Suprapubic skin (tissue), 4 donors: ENCODE results near the gene MTA1.

Source experiments
- EP300 ChIP-seq: sonication (generic); formaldehyde crosslinking; IDR thresholded peaks from one replicate; pipeline ENCODE4 v1.6.1; 2017; ENCODE audit warnings: antibody characterized with exemption
- POLR2A ChIP-seq, 2 donors: fragments of 450-650 bp; IDR thresholded peaks; one replicate each; pipeline ENCODE4 v1.6.1; 2017; ENCODE audit warnings: antibody characterized with exemption in 2 of 2, mild to moderate bottlenecking in 2 of 2, moderate library complexity in 2 of 2
- POLR2AphosphoS5 ChIP-seq, 3 donors: sonication (generic); formaldehyde crosslinking; IDR thresholded peaks; one replicate each; pipeline ENCODE4 v1.6.1; 2017; ENCODE audit warnings: antibody characterized with exemption in 3 of 3
- TF ChIP-seq, protein P1 (sequence below), 2 donors: fragments of 200-600 bp in 1 of 2; fragments of 450-650 bp in 1 of 2; sonication (generic) in 1 of 2; IDR thresholded peaks; one replicate each; pipeline ENCODE4 v1.5.1; 2016 to 2019; ENCODE audit warnings: antibody characterized with exemption in 2 of 2, mild to moderate bottlenecking in 1 of 2, moderate library complexity in 1 of 2

DNA sequence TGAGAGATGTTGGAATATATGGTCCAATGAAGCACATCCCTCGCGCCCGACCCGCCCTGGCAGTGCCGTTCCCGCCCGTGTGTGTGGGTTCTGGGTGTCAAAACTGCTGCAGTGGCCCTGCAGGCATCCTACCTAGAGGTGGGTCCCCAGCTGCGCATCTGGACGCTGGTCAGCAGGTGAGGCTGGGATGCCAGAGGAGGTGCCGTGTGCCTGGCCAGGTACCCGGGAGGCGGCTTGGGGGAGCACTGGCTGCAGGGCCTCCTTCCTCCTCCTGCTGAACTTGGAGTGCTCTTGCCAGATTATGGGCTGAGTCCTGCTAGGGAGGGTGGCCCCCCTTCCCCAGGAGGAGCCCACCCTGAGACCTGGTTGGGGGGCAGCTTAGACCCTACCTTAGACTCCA is 5.2 kb downstream of the MTA1 start:
- no peak for TF ChIP-seq EP300
- TF ChIP-seq, protein P1, sequence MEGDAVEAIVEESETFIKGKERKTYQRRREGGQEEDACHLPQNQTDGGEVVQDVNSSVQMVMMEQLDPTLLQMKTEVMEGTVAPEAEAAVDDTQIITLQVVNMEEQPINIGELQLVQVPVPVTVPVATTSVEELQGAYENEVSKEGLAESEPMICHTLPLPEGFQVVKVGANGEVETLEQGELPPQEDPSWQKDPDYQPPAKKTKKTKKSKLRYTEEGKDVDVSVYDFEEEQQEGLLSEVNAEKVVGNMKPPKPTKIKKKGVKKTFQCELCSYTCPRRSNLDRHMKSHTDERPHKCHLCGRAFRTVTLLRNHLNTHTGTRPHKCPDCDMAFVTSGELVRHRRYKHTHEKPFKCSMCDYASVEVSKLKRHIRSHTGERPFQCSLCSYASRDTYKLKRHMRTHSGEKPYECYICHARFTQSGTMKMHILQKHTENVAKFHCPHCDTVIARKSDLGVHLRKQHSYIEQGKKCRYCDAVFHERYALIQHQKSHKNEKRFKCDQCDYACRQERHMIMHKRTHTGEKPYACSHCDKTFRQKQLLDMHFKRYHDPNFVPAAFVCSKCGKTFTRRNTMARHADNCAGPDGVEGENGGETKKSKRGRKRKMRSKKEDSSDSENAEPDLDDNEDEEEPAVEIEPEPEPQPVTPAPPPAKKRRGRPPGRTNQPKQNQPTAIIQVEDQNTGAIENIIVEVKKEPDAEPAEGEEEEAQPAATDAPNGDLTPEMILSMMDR (IDR thresholded peaks at IDR 0.05) = no peak
- no peak for TF ChIP-seq POLR2AphosphoS5 (IDR thresholded peaks at IDR 0.05)
- no peak for TF ChIP-seq POLR2A (IDR thresholded peaks at IDR 0.05)
